ENCODE data around the gene EFHD2.
"Not testable (repeated sequence)": the region's sequence is repeated elsewhere in the genome, so short reads cannot be mapped to it uniquely, and the experiment has no call there.

EFHD2 gene

GRCh38 chr1:15389828-15390227, 19.9 kb upstream of the EFHD2 start:
- not testable (repeated sequence) for DNase-seq

GRCh38 chr1:15390667-15391066, 19.0 kb upstream of the EFHD2 start:
- DNase-seq: no peak

GRCh38 chr1:15391366-15391765, 18.3 kb upstream of the EFHD2 start:
- no peak for DNase-seq

GRCh38 chr1:15393475-15394257, 16.0 kb upstream of the EFHD2 start:
- DNase-seq: no peak

GRCh38 chr1:15394258-15394690, 15.4 kb upstream of the EFHD2 start:
- DNase-seq: no peak

GRCh38 chr1:15397236-15397635, 12.5 kb upstream of the EFHD2 start:
- DNase-seq: no peak

- no peak for DNase-seq
Observed at GRCh38 chr1:15399710-15400109, 10.0 kb upstream of the EFHD2 start.

GRCh38 chr1:15400627-15401026, 9.1 kb upstream of the EFHD2 start:
- DNase-seq: peak; percentile 81

DNA sequence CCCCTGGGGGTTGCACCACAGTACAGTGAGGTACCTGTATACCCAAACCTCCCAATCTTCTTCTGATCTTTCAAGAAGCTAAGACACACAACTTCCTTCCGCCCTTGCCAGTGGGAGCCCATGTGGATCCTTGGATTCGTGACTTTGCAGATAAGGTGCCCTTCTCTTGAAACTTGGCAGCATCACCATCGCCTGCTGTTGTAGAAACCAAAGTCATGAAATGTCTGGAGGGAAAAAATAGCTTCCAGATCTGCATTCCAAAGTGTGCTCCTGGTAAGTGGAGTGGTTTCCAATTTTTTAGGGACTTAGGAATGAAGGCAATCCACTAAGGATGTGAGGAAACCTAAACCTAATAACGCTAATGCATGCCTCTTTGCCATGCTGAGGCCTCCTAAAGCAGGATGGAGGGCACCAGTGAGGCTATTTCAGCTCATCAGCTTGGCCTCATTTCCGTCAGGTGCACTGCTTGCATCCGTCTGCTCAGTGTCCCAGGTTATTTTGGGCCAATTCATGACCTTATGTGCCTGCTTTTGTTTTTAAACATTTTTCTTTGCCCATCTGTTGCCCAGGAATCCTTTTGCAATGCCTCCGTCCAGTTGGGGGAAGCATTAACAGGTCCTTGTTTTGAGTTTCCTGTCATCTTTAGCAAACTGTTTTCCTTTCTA, 8.2 kb upstream of the EFHD2 start:
- DNase-seq: no peak

- DNase-seq: peak; percentile 25
Observed at GRCh38 chr1:15402809-15403450, 6.8 kb upstream of the EFHD2 start.

GRCh38 chr1:15403962-15404580, 5.6 kb upstream of the EFHD2 start:
- no peak for DNase-seq

- no peak for DNase-seq
Observed at GRCh38 chr1:15405106-15405850, 4.4 kb upstream of the EFHD2 start.

DNA sequence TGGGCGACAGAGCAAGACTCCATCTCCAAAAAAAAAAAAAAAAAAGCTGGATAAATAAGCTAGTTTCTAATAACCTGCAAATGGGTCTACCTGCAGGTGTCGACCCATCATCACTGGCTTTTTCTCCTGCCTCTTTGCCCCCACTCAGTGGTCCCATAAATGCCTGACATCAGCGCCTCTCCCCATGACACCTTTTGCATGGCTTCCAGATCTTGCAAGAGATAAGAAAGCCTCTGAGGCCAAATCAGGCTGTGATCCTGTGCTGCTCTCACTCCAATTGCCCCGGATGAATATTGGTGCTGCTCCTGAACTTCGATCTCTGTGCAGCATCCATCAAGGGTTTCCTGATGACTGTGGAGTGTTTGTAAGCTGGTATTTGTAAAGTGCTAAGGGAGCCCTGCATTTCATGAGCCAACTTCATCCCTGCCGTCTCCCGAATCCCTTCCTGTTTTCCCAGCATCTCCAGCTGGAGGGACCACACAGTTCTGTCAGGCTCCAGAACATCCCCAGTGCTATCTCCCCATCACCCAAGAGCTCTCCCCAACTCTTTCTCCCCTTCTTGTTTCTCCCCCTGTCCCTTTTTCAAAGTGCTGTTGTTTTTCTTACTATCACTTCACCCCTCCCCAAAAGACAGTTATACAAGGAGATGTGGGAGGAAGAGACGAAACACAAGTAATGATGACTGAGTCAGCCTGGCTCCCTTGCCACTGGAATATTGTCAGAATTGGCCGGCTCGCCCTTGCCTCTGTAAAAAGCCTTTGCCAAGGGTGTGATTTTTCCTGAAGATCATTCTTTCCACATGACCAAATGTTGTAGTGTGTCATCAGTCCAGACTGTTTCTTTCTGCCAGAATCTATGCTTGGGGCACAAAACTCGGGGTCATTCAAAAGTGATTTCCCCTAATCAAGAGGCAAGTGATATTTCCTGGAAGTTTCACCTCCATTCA, 2.8 kb upstream of the EFHD2 start:
- no peak for DNase-seq

GRCh38 chr1:15407580-15407979, 2.1 kb upstream of the EFHD2 start:
- DNase-seq: no peak

GRCh38 chr1:15408890-15409387, 749 bp upstream of the EFHD2 start:
- no peak for DNase-seq

GRCh38 chr1:15410223-15410883, 665 bp downstream of the EFHD2 start:
- no peak for DNase-seq

DNA sequence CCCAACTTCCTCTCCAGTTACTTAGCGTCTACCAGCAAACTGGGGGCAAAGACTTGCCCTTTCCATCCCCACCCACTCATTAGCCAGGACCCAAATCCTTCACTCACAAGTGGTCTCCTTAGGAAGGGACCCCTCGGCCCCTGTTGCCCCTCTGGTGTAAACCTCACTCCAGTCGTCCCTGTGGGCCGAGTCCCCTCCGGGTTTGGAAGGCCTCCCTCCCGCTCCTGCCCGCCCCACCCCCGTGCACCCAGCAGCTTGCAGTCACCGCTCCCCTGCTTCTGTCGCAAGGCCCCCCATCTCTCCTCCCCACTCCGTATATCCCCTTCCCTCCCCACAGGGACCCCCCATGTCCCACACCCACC, 1.2 kb downstream of the EFHD2 start:
- DNase-seq: no peak

DNA sequence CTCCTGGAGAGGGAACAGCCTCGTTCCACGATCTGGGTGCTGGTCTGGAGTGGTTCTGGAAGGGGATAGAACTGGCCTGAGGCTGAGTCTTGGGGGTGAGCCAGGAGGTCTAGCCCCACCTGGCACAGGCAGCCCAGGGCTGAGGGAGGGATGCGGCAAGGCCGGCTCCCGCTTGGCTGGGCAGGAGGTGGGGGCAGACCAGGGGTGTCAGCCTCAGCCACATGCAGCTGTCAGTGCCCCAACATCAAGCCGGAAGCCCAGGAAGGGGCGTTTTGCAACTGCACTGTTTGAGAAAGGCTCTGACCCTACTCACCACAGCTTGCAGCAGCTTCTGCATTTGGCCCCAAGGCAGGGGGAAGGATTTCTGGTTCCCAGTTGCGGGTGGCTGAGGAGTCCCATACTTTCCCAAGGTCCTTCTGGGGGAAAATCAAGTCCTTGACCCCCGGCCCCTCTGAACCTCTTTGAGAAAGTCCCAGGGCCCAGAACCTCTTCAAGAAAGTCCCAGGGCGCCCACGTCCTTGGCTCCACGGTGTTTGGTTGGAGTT, 2.0 kb downstream of the EFHD2 start:
- no peak for DNase-seq

- no peak for DNase-seq
Observed at GRCh38 chr1:15412175-15412800, 2.6 kb downstream of the EFHD2 start.

GRCh38 chr1:15412843-15413242, 3.2 kb downstream of the EFHD2 start:
- no peak for DNase-seq

All from COR-L47 (cell line).